Hepatocyte (in vitro differentiated cells): ENCODE data around the gene CBLIF. TPM values are rescaled to one million over a fixed set of nuclear protein-coding genes. Genes with fewer than 3 reads are reported as not detected.

Experiments
- DNase-seq: peaks from one replicate; pipeline ENCODE4 v3.0.0-alpha.2; 2016; ENCODE audit warnings: low spot score
- H2AFZ ChIP-seq: fragments of 200-600 bp; sonication (generic); 2 replicates; pipeline ENCODE4 v1.6.0; 2016; ENCODE audit warnings: antibody characterized with exemption, mild to moderate bottlenecking
- H3K27ac ChIP-seq: fragments of 200-600 bp; sonication (generic); 2 replicates; pipeline ENCODE4 v1.5.1; 2016; ENCODE audit warnings: mild to moderate bottlenecking
- H3K27me3 ChIP-seq: fragments of 200-600 bp; sonication (generic); 2 replicates; pipeline ENCODE4 v1.6.1; 2016
- H3K36me3 ChIP-seq: fragments of 200-600 bp; sonication (generic); replicated peaks from 2 replicates; pipeline ENCODE4 v1.5.1; 2016; ENCODE audit warnings: low read depth; ENCODE audit not compliant: insufficient read depth
- H3K4me1 ChIP-seq: fragments of 200-600 bp; sonication (generic); 2 replicates; pipeline ENCODE4 v1.5.1; 2016; ENCODE audit warnings: mild to moderate bottlenecking, moderate library complexity; ENCODE audit not compliant: insufficient read depth
- H3K4me2 ChIP-seq: fragments of 200-600 bp; sonication (generic); 2 replicates; pipeline ENCODE4 v1.6.0; 2016
- H3K4me3 ChIP-seq: fragments of 200-600 bp; sonication (generic); 2 replicates; pipeline ENCODE4 v1.5.1; 2016; ENCODE audit warnings: mild to moderate bottlenecking
- H3K79me2 ChIP-seq: fragments of 200-600 bp; sonication (generic); 2 replicates; pipeline ENCODE4 v1.6.0; 2017; ENCODE audit warnings: mild to moderate bottlenecking
- H3K9me2 ChIP-seq: fragments of 200-600 bp; sonication (generic); replicated peaks from 2 replicates; pipeline ENCODE4 v1.6.0; 2017; ENCODE audit warnings: mild to moderate bottlenecking; ENCODE audit not compliant: insufficient read depth
- H3K9me3 ChIP-seq: fragments of 200-600 bp; sonication (generic); 2 replicates; pipeline ENCODE4 v1.5.1; 2016; ENCODE audit warnings: low read depth, mild to moderate bottlenecking
- H4K20me1 ChIP-seq: fragments of 200-600 bp; sonication (generic); 2 replicates; pipeline ENCODE4 v1.6.0; 2016; ENCODE audit warnings: mild to moderate bottlenecking; ENCODE audit not compliant: insufficient read depth, poor library complexity, severe bottlenecking
- CTCF ChIP-seq: fragments of 200-600 bp; sonication (generic); IDR thresholded peaks from 2 replicates; pipeline ENCODE4 v1.5.1; 2016; ENCODE audit warnings: antibody characterized with exemption, mild to moderate bottlenecking; ENCODE audit not compliant: poor library complexity
- EZH2 ChIP-seq: fragments of 200-600 bp; sonication (generic); IDR thresholded peaks from 2 replicates; pipeline ENCODE4 v1.6.1; 2016; ENCODE audit warnings: antibody characterized with exemption, mild to moderate bottlenecking, borderline replicate concordance
- EZH2phosphoT487 ChIP-seq: fragments of 200-600 bp; sonication (generic); IDR thresholded peaks from one replicate; pipeline ENCODE4 v1.6.1; 2018; ENCODE audit warnings: antibody characterized with exemption, mild to moderate bottlenecking, low read depth, moderate library complexity; ENCODE audit not compliant: unreplicated experiment, severe bottlenecking
- WGBS: methylation state at CpG from one replicate; pipeline ENCODE4 v1.1.6; 2016; ENCODE audit warnings: low lambda C conversion rate; ENCODE audit errors: missing lambda C conversion rate; 5-methylcytosine and 5-hydroxymethylcytosine counted together
- polyA plus RNA-seq: library from polyadenylated mRNA; unstranded; fragments of >200 nt; fragmentation: Nextera tagmentation; extraction: Ambion mirVana; gene quantifications from 2 replicates; pipeline ENCODE4 v1.2.1, GENCODE V29; 2016
- total RNA-seq: library from RNA; depleted of rRNA; stranded (reverse); fragments of >200 nt; gene quantifications from 2 replicates; pipeline ENCODE4 v1.2.3, GENCODE V29; 2014

Gene CBLIF
- total and polyA plus RNA-seq, 2 experiments from 2014 or later = 45.2 to 60.8 TPM

GRCh38 chr11:59839615-59840014, 5.7 kb downstream of the CBLIF start:
- Histone ChIP-seq H3K27me3 (no peaks in the 10 kb centered on the region), H3K36me3 (no peaks in the 10 kb centered on the region), H3K4me1 (no peaks in the 10 kb centered on the region), H2AFZ (no peak overlapping the region), H3K9me3 (no peaks in the 10 kb centered on the region), H3K4me2 (no peak overlapping the region), H3K4me3 (no peak overlapping the region), H3K79me2 (no peaks in the 10 kb centered on the region), H3K9me2 (no peaks in the 10 kb centered on the region), H3K27ac (no peak overlapping the region), H4K20me1 (no peaks in the 10 kb centered on the region)
- no peak for DNase-seq
- TF ChIP-seq EZH2 (no peak), CTCF (no peak), EZH2phosphoT487 (no peak)

GRCh38 chr11:59833602-59834001, 11.7 kb downstream of the CBLIF start:
- no peak overlapping the region for H3K27ac ChIP-seq
- H4K20me1 ChIP-seq = no peaks in the 10 kb centered on the region
- no peak overlapping the region for H2AFZ ChIP-seq
- TF ChIP-seq CTCF (no peak), EZH2 (no peak), EZH2phosphoT487 (no peak)
- no peaks in the 10 kb centered on the region for H3K4me1 ChIP-seq
- no peaks in the 10 kb centered on the region for H3K27me3 ChIP-seq
- H3K4me3 ChIP-seq = no peak overlapping the region
- no peaks in the 10 kb centered on the region for H3K9me2 ChIP-seq
- no peaks in the 10 kb centered on the region for H3K9me3 ChIP-seq
- no peaks in the 10 kb centered on the region for H3K36me3 ChIP-seq
- 90% methylated on average over 2 of the region's 2 CpGs for WGBS
- H3K4me2 ChIP-seq = no peak overlapping the region
- no peaks in the 10 kb centered on the region for H3K79me2 ChIP-seq
- no peak for DNase-seq

- no peaks in the 10 kb centered on the region for H3K79me2 ChIP-seq
- H3K4me3 ChIP-seq = no peak overlapping the region
- H3K4me2 ChIP-seq = no peak overlapping the region
- no peaks in the 10 kb centered on the region for H3K9me2 ChIP-seq
- no peaks in the 10 kb centered on the region for H3K4me1 ChIP-seq
- no peak overlapping the region for H3K27ac ChIP-seq
- H3K27me3 ChIP-seq = no peaks in the 10 kb centered on the region
- H2AFZ ChIP-seq = no peak overlapping the region
- H3K9me3 ChIP-seq = no peaks in the 10 kb centered on the region
- WGBS = 84% methylated on average over 3 of the region's 3 CpGs
- H4K20me1 ChIP-seq = no peaks in the 10 kb centered on the region
- TF ChIP-seq CTCF = no peak
- no peak for TF ChIP-seq EZH2phosphoT487
- no peak for TF ChIP-seq EZH2
- H3K36me3 ChIP-seq = no peaks in the 10 kb centered on the region
- no peak for DNase-seq
Measured at GRCh38 chr11:59829358-59829757, 15.9 kb downstream of the CBLIF start.

GRCh38 chr11:59822989-59823566, 22.2 kb downstream of the CBLIF start:
- no peak overlapping the region for H3K4me2 ChIP-seq

More at GRCh38 chr11:59822989-59823566, 22.2 kb downstream of the CBLIF start:
- WGBS = 29% methylated on average over 9 of the region's 9 CpGs
- no peaks in the 10 kb centered on the region for H3K4me1 ChIP-seq
- no peaks in the 10 kb centered on the region for H4K20me1 ChIP-seq
- no peaks in the 10 kb centered on the region for H3K79me2 ChIP-seq
- peak; percentile 73 for DNase-seq
- no peaks in the 10 kb centered on the region for H3K27me3 ChIP-seq
- peak; percentile 71 for TF ChIP-seq CTCF
- no peak for TF ChIP-seq EZH2
- no peaks in the 10 kb centered on the region for H3K36me3 ChIP-seq
- H2AFZ ChIP-seq = peak overlapping the region; percentile 11
- no peaks in the 10 kb centered on the region for H3K9me3 ChIP-seq
- H3K4me3 ChIP-seq = no peak overlapping the region
- H3K27ac ChIP-seq = no peak overlapping the region
- H3K9me2 ChIP-seq = no peaks in the 10 kb centered on the region
